Kidney (tissue), 14 donors: Measurements from ENCODE around the gene ANKLE1. TPM values are rescaled to one million over a fixed set of nuclear protein-coding genes. Genes with fewer than 3 reads are reported as not detected.

Experiments
- DNase-seq, 5 donors: peaks; one replicate each; pipeline ENCODE4 v3.0.0-alpha.2; 2013 to 2020
- FAIRE-seq: peaks from 2 replicates; lab custom pipeline; 2012; peaks lifted over from hg19 to GRCh38; lab: Jason Lieb, UNC
- H3K27ac ChIP-seq, 2 donors: one replicate each; pipeline ENCODE4 v1.7.0; 2013; ENCODE audit warnings: low read depth in 2 of 2, low read length in 2 of 2, inconsistent platforms in 1 of 2
- H3K27me3 ChIP-seq: one replicate; pipeline ENCODE4 v1.7.1; 2013; ENCODE audit warnings: low read length, inconsistent platforms; ENCODE audit not compliant: control insufficient read depth, insufficient read depth
- H3K36me3 ChIP-seq, 3 donors: one replicate each; pipeline versions ENCODE4 v1.7.0 to v1.7.1; 2013; ENCODE audit warnings: low read length in 3 of 3, control low read depth in 1 of 3, inconsistent platforms in 1 of 3; ENCODE audit not compliant: insufficient read depth in 3 of 3, control insufficient read depth in 2 of 3
- H3K4me1 ChIP-seq, 3 donors: one replicate each; pipeline versions ENCODE4 v1.7.0 to v1.7.1; 2013; ENCODE audit warnings: low read length in 3 of 3, inconsistent platforms in 1 of 3, low read depth in 1 of 3; ENCODE audit not compliant: control insufficient read depth in 2 of 3, insufficient read depth in 2 of 3
- H3K4me3 ChIP-seq, 3 donors: one replicate each; pipeline versions ENCODE4 v1.7.0 to v1.8.1; 2013; ENCODE audit warnings: low read length in 3 of 3, control low read depth in 1 of 3, inconsistent platforms in 1 of 3
- H3K9ac ChIP-seq, 3 donors: one replicate each; pipeline versions ENCODE4 v1.7.0 to v1.7.1; 2013; ENCODE audit warnings: low read length in 3 of 3, control low read depth in 1 of 3, inconsistent platforms in 1 of 3
- H3K9me3 ChIP-seq, 3 donors: one replicate each; pipeline versions ENCODE4 v1.7.0 to v1.7.1; 2013; ENCODE audit warnings: low read length in 3 of 3, control low read depth in 1 of 3, inconsistent platforms in 1 of 3; ENCODE audit not compliant: control insufficient read depth in 2 of 3, insufficient read depth in 1 of 3
- intact Hi-C: fragments of 100-400 bp; cut with DNase I; formaldehyde crosslinking; loops from one replicate; pipeline ENCODE4 v1.11.1; 2022
- polyA plus RNA-seq: library from polyadenylated mRNA; stranded (reverse); fragments of 350-450 nt; fragmentation: Illumina TruSeq; extraction: RNeasy Lipid Tissue Mini Kit (QIAGEN cat#74804); gene quantifications from one replicate; pipeline ENCODE4 v1.2.3, GENCODE V29; 2014; ENCODE audit warnings: low read depth, low replicate concordance; ENCODE audit not compliant: insufficient read depth
- total RNA-seq: library from RNA; stranded (reverse); fragmentation: NEBNext Ultra II Directional; extraction: Animal tissue kit (Norgen Biotek cat#: 25700); gene quantifications from one replicate; pipeline ENCODE4 v1.2.1, GENCODE V29; 2021
- TF ChIP-seq, protein P1 (sequence below): IDR thresholded peaks from 3 replicates; pipeline ENCODE4 v1.5.1; 2012; ENCODE audit warnings: mild to moderate bottlenecking, moderate library complexity, borderline replicate concordance; ENCODE audit not compliant: insufficient read depth; ENCODE audit errors: extremely low read depth
- donor health status: control.
- donor health status: control.
- donor health status: control.
- donor health status: control.
- donor health status: control.
- donor health status: DM: yes; HTN: yes; CAD: no.
- donor health status: Normal renal cell carcinoma (clear cell type).

The ANKLE1 gene
- total and polyA plus RNA-seq, 2 donors from 2014 or later = 0.54 TPM; not detected in 1

DNA sequence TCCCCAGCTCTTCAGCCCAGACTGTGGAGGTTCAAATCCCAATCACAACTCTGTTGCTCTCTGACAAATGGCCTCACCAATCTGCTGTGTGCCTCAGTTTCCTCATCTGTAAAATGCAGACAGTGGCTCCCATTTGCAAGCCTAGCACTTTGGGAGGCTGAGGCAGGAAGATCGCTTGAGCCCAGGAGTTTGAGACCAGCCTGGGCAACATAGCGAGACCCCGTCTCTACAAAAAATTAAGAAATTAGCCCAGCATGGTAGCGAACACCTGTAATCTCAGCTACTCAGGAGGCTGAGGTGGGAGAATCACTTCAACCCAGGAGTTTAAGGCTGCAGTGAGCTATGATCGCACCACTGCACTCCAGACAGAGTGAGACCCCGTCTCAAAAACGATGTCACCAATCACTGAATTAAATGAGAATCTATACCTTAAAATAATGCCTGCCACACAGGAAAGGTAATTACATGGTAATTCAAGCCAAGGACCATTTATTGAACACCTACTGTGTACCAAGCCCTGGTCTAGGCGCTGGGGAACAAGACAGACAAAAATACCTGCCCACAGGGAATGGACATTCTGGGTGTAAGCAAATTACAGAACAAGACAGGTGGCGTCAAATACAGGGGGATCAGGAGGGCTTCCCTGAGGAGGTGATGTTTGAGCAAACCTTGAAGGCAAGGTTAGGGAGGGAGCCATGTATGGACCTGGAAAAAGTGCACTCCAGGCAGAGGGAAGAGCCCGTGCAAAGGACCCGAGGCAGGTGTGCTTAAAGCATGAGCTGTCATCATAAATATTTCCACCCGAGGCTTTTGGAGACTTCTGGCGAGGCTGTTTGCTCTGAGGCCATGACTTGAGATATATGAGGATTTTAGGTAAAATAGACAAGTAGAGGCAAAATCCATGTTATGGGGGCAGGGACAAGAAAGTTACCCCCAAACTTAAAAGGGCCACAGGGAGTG, 43.7 kb upstream of the ANKLE1 start:
- Histone ChIP-seq H3K36me3 (peaks cover 0 to 16% (median 3%) of the 10 kb centered on the region in 3 donors), H3K27ac (no peak overlapping the region), H3K9me3 (no peaks in the 10 kb centered on the region), H3K9ac (no peak overlapping the region), H3K4me3 (no peak overlapping the region), H3K4me1 (peaks cover 0 to 26% (median 18%) of the 10 kb centered on the region in 3 donors), H3K27me3 (no peaks in the 10 kb centered on the region)
- FAIRE-seq = no peak
- intact Hi-C loops = no loop called here
- no peak for DNase-seq
- TF ChIP-seq, protein P1, sequence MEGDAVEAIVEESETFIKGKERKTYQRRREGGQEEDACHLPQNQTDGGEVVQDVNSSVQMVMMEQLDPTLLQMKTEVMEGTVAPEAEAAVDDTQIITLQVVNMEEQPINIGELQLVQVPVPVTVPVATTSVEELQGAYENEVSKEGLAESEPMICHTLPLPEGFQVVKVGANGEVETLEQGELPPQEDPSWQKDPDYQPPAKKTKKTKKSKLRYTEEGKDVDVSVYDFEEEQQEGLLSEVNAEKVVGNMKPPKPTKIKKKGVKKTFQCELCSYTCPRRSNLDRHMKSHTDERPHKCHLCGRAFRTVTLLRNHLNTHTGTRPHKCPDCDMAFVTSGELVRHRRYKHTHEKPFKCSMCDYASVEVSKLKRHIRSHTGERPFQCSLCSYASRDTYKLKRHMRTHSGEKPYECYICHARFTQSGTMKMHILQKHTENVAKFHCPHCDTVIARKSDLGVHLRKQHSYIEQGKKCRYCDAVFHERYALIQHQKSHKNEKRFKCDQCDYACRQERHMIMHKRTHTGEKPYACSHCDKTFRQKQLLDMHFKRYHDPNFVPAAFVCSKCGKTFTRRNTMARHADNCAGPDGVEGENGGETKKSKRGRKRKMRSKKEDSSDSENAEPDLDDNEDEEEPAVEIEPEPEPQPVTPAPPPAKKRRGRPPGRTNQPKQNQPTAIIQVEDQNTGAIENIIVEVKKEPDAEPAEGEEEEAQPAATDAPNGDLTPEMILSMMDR = no peak

DNA sequence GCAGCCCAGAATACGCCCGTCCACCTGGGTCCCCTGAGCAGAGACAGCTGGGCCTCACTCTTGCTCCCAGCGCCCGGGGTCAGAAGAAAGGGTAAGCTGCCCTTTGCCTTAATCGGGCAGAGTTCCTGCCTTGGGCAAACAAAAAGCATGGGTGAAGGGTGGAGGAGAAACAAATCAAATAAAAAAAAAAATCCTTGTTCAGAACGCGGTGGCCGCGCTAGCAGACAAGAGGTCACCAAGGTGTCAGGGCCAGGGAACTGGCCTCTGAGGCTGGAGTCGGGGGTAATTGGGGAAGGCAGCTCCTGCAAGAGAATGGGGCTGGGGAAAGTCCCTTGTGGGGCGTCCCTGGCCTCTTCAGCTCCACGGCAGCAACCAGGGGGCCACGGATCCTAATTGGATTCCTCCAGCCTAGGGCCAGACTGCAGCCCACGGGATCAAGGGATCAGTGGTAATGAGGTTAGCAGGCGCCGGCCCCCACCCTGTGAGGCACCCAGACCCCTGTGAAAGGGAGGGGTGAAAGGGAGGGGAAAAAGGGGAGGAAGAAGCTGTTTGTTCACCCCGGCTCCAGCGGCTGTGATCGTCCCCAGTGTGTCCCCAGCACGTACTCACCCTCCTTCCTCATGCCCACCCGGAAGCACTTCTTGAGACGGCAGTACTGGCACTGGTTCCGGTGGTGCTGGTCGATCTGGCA, 41.5 kb upstream of the ANKLE1 start:
- H3K27me3 ChIP-seq = no peaks in the 10 kb centered on the region
- H3K9me3 ChIP-seq = no peaks in the 10 kb centered on the region
- H3K4me1 ChIP-seq = peaks cover 0 to 23% (median 22%) of the 10 kb centered on the region in 3 donors
- no peak overlapping the region for H3K9ac ChIP-seq
- no peak overlapping the region for H3K27ac ChIP-seq
- TF ChIP-seq, protein P1 = no peak
- peaks cover 0 to 16% (median 3%) of the 10 kb centered on the region in 3 donors for H3K36me3 ChIP-seq
- intact Hi-C loops = no loop called here
- FAIRE-seq (no peak), DNase-seq (no peak)
- no peak overlapping the region for H3K4me3 ChIP-seq

DNA sequence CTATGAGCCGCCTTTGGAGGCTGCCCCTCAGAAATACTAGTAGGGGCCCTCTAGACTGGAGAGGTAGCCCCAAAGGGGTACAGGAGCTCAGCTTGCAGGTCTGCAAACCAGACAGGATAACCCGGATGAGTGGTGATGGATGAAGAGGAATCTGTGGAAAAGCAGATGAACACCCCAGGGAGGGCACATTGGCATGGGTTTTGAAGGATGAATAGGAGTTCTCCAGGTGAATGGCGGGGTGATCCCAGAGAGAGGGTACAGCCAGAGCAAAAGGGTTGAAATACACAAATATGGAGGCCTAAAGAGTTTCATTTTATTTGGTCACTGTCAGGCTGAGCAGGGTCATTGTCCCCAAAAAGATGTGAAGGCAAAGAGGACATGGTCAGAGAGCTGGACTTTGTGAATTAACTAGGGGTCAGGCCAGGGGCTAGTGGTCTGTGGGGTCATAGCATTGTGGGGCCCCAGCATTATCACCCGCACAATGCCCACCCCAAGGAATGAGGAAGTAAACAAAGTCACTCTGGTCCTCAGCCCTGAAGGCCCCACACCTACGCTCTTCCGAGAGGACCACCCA, 40.8 kb upstream of the ANKLE1 start:
- peaks cover 0 to 23% (median 22%) of the 10 kb centered on the region in 3 donors for H3K4me1 ChIP-seq
- no peaks in the 10 kb centered on the region for H3K27me3 ChIP-seq
- intact Hi-C loops = no loop called here
- peaks cover 0 to 16% (median 3%) of the 10 kb centered on the region in 3 donors for H3K36me3 ChIP-seq
- no peak overlapping the region for H3K4me3 ChIP-seq
- H3K9me3 ChIP-seq = no peaks in the 10 kb centered on the region
- no peak overlapping the region for H3K9ac ChIP-seq
- H3K27ac ChIP-seq = no peak overlapping the region
- TF ChIP-seq, protein P1 = no peak
- no peak for FAIRE-seq
- DNase-seq = no peak
